Tibial nerve (tissue), 4 donors: ENCODE measurements around the gene SRP54. TPM values are rescaled to one million over a fixed set of nuclear protein-coding genes. Genes with fewer than 3 reads are reported as not detected.

Experiments used
- DNase-seq, 2 donors: peaks; one replicate each; pipeline ENCODE4 v3.0.0-alpha.2; 2019; ENCODE audit warnings: low spot score in 2 of 2
- H3K27ac ChIP-seq, 4 donors: fragments of 200-600 bp; sonication (generic) in 3 of 4; one replicate each; pipeline ENCODE4 v1.5.1; 2017 to 2019; ENCODE audit warnings: mild to moderate bottlenecking in 1 of 4
- H3K27me3 ChIP-seq, 2 donors: fragments of 200-600 bp; sonication (generic) in 1 of 2; one replicate each; pipeline versions ENCODE4 v1.5.1 to v1.6.0; 2017 to 2019
- H3K36me3 ChIP-seq, 3 donors: fragments of 200-600 bp; sonication (generic); one replicate each; pipeline ENCODE4 v1.5.1; 2018 to 2019
- H3K4me1 ChIP-seq, 4 donors: fragments of 200-600 bp; sonication (generic) in 3 of 4; one replicate each; pipeline ENCODE4 v1.5.1; 2017 to 2019
- H3K4me3 ChIP-seq, 4 donors: fragments of 200-600 bp; sonication (generic) in 3 of 4; one replicate each; pipeline ENCODE4 v1.5.1; 2017 to 2019; ENCODE audit warnings: mild to moderate bottlenecking in 1 of 4, moderate library complexity in 1 of 4
- H3K9me3 ChIP-seq, 4 donors: fragments of 200-600 bp; sonication (generic) in 3 of 4; one replicate each; pipeline ENCODE4 v1.5.1; 2017 to 2019
- EP300 ChIP-seq, 2 donors: sonication (generic); formaldehyde crosslinking; IDR thresholded peaks; one replicate each; pipeline ENCODE4 v1.6.1; 2017; ENCODE audit warnings: antibody characterized with exemption in 2 of 2, mild to moderate bottlenecking in 1 of 2
- POLR2A ChIP-seq, 2 donors: fragments of 450-650 bp; IDR thresholded peaks; one replicate each; pipeline ENCODE4 v1.6.1; 2017; ENCODE audit warnings: antibody characterized with exemption in 2 of 2, mild to moderate bottlenecking in 2 of 2, moderate library complexity in 2 of 2
- WGBS, 2 donors: methylation state at CpG; one replicate each; pipeline ENCODE4 v1.1.5; 2018; 5-methylcytosine and 5-hydroxymethylcytosine counted together
- total RNA-seq, 4 donors: library from RNA; depleted of rRNA; stranded (reverse); fragments of >200 nt; gene quantifications; one replicate each; pipeline ENCODE4 v1.1.0, GENCODE V29; 2016
- TF ChIP-seq, protein P1 (sequence below), 5 experiments: fragments of 200-600 bp in 3 of 5; fragments of 450-650 bp in 2 of 5; sonication (generic) in 3 of 5; IDR thresholded peaks; one replicate each; pipeline ENCODE4 v1.5.1; 2016 to 2019; ENCODE audit warnings: antibody characterized with exemption in 5 of 5, mild to moderate bottlenecking in 3 of 5, moderate library complexity in 2 of 5

SRP54 gene
- total RNA-seq, 4 donors from 2014 or later, result 49.0 to 67.7 (median 52.3) TPM

DNA sequence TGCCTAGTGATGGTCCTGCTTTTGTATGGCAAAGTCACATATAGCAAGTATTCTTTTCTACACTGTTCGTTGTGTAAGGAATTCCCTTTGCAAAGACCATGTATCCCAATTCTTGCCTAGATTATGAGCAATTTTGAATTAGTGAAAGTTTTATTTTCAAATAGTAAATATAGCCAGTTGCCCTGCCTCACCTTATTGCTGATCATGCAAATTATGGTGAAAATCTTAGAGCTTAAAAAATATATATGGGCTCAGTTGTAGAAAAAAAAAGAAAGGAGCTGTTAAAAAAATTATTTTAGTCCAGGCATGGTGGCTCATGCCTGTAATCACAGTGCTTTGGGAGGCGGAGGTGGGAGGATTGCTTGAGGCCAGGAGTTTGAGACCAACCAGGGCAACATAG, 18.8 kb downstream of the SRP54 start:
- WGBS, 2 donors, result 92 to 98% methylated on average over 2 of the region's 2 CpGs
- H3K36me3 ChIP-seq, result peaks cover 0 to 69% (median 0%) of the 10 kb centered on the region in 3 donors
- no peak overlapping the region for H3K4me3 ChIP-seq
- H3K9me3 ChIP-seq, result no peaks in the 10 kb centered on the region
- no peak for TF ChIP-seq EP300 (IDR thresholded peaks at IDR 0.05)
- TF ChIP-seq POLR2A (IDR thresholded peaks at IDR 0.05), result no peak
- TF ChIP-seq, protein P1, sequence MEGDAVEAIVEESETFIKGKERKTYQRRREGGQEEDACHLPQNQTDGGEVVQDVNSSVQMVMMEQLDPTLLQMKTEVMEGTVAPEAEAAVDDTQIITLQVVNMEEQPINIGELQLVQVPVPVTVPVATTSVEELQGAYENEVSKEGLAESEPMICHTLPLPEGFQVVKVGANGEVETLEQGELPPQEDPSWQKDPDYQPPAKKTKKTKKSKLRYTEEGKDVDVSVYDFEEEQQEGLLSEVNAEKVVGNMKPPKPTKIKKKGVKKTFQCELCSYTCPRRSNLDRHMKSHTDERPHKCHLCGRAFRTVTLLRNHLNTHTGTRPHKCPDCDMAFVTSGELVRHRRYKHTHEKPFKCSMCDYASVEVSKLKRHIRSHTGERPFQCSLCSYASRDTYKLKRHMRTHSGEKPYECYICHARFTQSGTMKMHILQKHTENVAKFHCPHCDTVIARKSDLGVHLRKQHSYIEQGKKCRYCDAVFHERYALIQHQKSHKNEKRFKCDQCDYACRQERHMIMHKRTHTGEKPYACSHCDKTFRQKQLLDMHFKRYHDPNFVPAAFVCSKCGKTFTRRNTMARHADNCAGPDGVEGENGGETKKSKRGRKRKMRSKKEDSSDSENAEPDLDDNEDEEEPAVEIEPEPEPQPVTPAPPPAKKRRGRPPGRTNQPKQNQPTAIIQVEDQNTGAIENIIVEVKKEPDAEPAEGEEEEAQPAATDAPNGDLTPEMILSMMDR (IDR thresholded peaks at IDR 0.05), result no peak
- DNase-seq, result no peak
- H3K27me3 ChIP-seq, result no peaks in the 10 kb centered on the region
- H3K27ac ChIP-seq, result no peak overlapping the region
- no peaks in the 10 kb centered on the region for H3K4me1 ChIP-seq

DNA sequence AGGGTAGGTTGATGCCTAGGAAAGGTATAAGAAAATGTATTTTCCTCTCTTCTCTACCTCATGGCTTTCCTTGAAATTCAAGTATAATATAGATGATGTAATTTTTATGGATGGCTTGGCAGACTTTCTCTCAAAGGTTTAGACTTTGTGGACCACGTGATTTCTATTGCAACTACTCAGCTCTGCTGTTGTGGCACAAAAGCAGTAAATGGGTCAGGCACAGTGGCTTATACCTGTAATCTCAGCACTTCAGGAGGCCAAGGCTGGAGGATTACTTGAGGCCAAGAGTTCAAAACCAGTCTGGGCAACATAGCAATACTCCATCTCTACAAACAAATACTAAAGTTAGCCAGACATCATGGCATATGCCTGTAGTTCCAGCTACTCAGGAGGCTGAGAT, 22.0 kb downstream of the SRP54 start:
- Histone ChIP-seq H3K4me1 (no peaks in the 10 kb centered on the region), H3K36me3 (peaks cover 0 to 77% (median 2%) of the 10 kb centered on the region in 3 donors), H3K27ac (no peak overlapping the region), H3K4me3 (no peak overlapping the region), H3K27me3 (no peaks in the 10 kb centered on the region), H3K9me3 (no peaks in the 10 kb centered on the region)
- no peak for DNase-seq
- TF ChIP-seq POLR2A (IDR thresholded peaks at IDR 0.05) (no peak), EP300 (IDR thresholded peaks at IDR 0.05) (no peak)
- TF ChIP-seq, protein P1 (IDR thresholded peaks at IDR 0.05), result no peak
- WGBS, 2 donors, result 78 to 79% methylated on average over 1 of the region's 1 CpG

DNA sequence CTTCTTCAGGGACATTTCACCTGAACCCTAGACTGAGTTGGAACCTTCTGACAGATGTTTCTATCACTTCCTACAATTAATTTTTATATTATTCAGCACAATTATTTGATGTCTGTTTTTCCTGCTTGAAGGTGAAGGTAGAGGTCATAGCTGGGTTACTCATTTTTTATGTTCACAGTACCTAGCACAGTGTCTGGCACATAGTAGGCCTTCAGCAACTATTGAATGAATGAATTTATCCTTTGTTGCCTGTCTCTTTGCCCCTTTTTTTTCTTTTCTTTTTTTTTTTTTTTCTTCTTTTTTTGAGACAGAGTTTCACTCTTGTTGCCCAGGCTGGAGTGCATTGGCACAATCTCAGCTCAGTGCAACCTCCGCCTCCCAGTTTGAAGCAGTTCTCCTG, 33.8 kb downstream of the SRP54 start:
- no peak overlapping the region for H3K4me3 ChIP-seq
- WGBS, 2 donors, result 94 to 100% methylated on average over 1 of the region's 1 CpG
- no peaks in the 10 kb centered on the region for H3K4me1 ChIP-seq
- no peaks in the 10 kb centered on the region for H3K27me3 ChIP-seq
- H3K36me3 ChIP-seq, result peaks cover 0 to 91% (median 14%) of the 10 kb centered on the region in 3 donors
- no peak overlapping the region for H3K27ac ChIP-seq
- H3K9me3 ChIP-seq, result no peaks in the 10 kb centered on the region
- no peak for DNase-seq
- TF ChIP-seq POLR2A (IDR thresholded peaks at IDR 0.05) (no peak), EP300 (IDR thresholded peaks at IDR 0.05) (no peak)
- TF ChIP-seq, protein P1 (IDR thresholded peaks at IDR 0.05), result no peak

DNA sequence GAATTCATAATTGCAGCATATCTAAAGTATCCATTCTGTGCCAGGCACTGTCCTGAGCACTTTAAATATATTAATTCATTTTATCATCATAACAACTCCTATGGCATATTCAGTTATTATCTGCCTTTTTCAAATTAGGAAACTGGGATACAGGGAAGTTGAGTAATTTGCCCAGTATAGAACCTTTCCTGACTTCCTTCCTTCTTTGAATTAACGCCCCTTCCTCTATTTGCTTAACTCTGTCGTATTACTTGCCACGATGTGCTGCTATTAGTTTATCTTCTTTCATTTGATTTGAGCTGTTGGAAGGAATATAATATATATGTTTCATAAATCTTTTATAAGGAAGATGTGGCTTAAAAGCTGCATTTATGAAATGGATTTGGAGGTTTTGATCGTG, 37.9 kb downstream of the SRP54 start:
- no peak for TF ChIP-seq POLR2A (IDR thresholded peaks at IDR 0.05)
- no peaks in the 10 kb centered on the region for H3K4me1 ChIP-seq
- no peaks in the 10 kb centered on the region for H3K27me3 ChIP-seq
- peaks cover 0 to 95% (median 12%) of the 10 kb centered on the region in 3 donors for H3K36me3 ChIP-seq
- H3K27ac ChIP-seq, result no peak overlapping the region
- 83% methylated on average over 4 of the region's 4 CpGs for WGBS, 2 donors
- no peak overlapping the region for H3K4me3 ChIP-seq
- no peaks in the 10 kb centered on the region for H3K9me3 ChIP-seq
- no peak for DNase-seq

DNA sequence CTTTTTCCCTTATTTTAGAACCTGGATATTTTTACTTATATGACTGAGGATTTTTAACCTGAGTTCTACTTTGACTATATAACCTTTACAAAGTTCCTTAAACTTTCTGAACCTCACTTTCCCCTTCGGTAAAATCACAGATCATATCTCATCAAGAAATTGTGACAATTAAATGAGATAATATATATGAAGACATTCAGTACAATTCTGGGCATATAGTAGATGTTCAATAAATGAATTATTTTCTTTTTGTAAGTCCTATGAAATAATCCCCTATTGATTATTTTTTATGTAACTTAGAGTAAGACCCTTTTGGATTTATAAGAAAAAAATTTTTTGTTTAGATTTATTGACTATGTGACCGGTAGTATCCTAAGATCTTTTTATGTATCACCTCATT, 45.6 kb downstream of the SRP54 start:
- TF ChIP-seq, protein P1 (IDR thresholded peaks at IDR 0.05), result no peak
- no peak for TF ChIP-seq EP300 (IDR thresholded peaks at IDR 0.05)
- H3K4me3 ChIP-seq, result no peak overlapping the region
- peaks cover 0 to 96% (median 12%) of the 10 kb centered on the region in 3 donors for H3K36me3 ChIP-seq

DNA sequence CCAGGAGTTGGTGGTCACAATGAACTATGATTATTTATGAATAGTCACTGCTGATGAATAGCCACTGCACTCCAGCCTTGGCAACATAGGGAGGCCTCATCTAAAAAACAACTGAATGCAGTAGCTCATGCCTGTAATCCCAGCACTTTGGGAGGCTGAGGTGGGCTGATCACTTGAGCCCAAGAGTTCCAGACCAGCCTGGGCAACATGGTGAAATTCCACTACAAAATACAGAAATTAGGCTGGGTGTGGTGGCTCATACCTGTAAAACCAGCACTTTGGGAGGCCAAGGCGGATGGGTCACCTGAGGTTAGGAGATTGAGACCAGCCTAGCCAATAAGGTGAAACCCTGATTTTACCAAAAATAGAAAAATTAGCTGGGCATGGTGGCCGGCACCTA, 49.8 kb downstream of the SRP54 start:
- TF ChIP-seq EP300 (IDR thresholded peaks at IDR 0.05), result no peak
- TF ChIP-seq POLR2A (IDR thresholded peaks at IDR 0.05), result no peak
- TF ChIP-seq, protein P1 (IDR thresholded peaks at IDR 0.05), result no peak
- no peak overlapping the region for H3K27ac ChIP-seq
- H3K4me1 ChIP-seq, result no peaks in the 10 kb centered on the region
- H3K4me3 ChIP-seq, result no peak overlapping the region
- no peak for DNase-seq
- 97% methylated on average over 2 of the region's 2 CpGs for WGBS, 2 donors
- peaks cover 0 to 75% (median 7%) of the 10 kb centered on the region in 3 donors for H3K36me3 ChIP-seq
- H3K27me3 ChIP-seq, result no peaks in the 10 kb centered on the region
- peaks cover 0 to 18% (median 2%) of the 10 kb centered on the region in 4 donors for H3K9me3 ChIP-seq

More for the DNA sequence above, 45.6 kb downstream of the SRP54 start:
- no peak overlapping the region for H3K27ac ChIP-seq
- no peaks in the 10 kb centered on the region for H3K9me3 ChIP-seq
- no peaks in the 10 kb centered on the region for H3K4me1 ChIP-seq
- no peaks in the 10 kb centered on the region for H3K27me3 ChIP-seq
- DNase-seq, result no peak
- WGBS, 2 donors, result 97 to 98% methylated on average over 2 of the region's 2 CpGs
